Activated naive CD4-positive, alpha-beta T cell (primary cell): ENCODE measurements around the gene CLASP1.
A peak's percentile ranks its signal among the peaks of the same experiment; 100 is the strongest.
"Not testable (repeated sequence)": the region's sequence is repeated elsewhere in the genome, so short reads cannot be mapped to it uniquely, and the experiment has no call there.

Experiments
- DNase-seq, 4 experiments: peaks; one replicate each; lab custom pipeline; 2025; lab: John Stamatoyannopoulos, UW

Gene CLASP1

GRCh38 chr2:121662656-121663055 is 13.4 kb upstream of the CLASP1 start:
- DNase-seq: no peak

- no peak for DNase-seq
Observed at GRCh38 chr2:121659933-121660332, 10.7 kb upstream of the CLASP1 start.

- not testable (repeated sequence) for DNase-seq
Observed at GRCh38 chr2:121658393-121658792, 9.1 kb upstream of the CLASP1 start.

GRCh38 chr2:121653035-121653434 is 3.8 kb upstream of the CLASP1 start:
- no peak for DNase-seq

- DNase-seq: peak in 2 of 4 experiments; percentile 9 to 10
Observed at GRCh38 chr2:121650315-121650930, 1.2 kb upstream of the CLASP1 start.

GRCh38 chr2:121649596-121650314 is 493 bp upstream of the CLASP1 start:
- DNase-seq: peak; percentile 82 to 92 (median 88)

GRCh38 chr2:121648206-121649148 is 785 bp downstream of the CLASP1 start:
- DNase-seq: peak; percentile 15 to 42 (median 28)

- DNase-seq: no peak
Observed at GRCh38 chr2:121647396-121647795, 1.9 kb downstream of the CLASP1 start.

GRCh38 chr2:121644715-121645114 is 4.5 kb downstream of the CLASP1 start:
- no peak for DNase-seq

- no peak for DNase-seq
Observed at GRCh38 chr2:121643877-121644276, 5.4 kb downstream of the CLASP1 start.

GRCh38 chr2:121640380-121641316 is 8.6 kb downstream of the CLASP1 start:
- DNase-seq: no peak

- DNase-seq: not testable (repeated sequence)
Observed at GRCh38 chr2:121639846-121640245, 9.4 kb downstream of the CLASP1 start.

- no peak for DNase-seq
Observed at GRCh38 chr2:121638333-121638732, 10.9 kb downstream of the CLASP1 start.

GRCh38 chr2:121635371-121635770 is 13.9 kb downstream of the CLASP1 start:
- no peak for DNase-seq

- DNase-seq: no peak
Observed at GRCh38 chr2:121634354-121635307, 14.6 kb downstream of the CLASP1 start.

GRCh38 chr2:121633463-121633862 is 15.8 kb downstream of the CLASP1 start:
- DNase-seq: no peak

- no peak for DNase-seq
Observed at GRCh38 chr2:121627525-121628050, 21.7 kb downstream of the CLASP1 start.

- DNase-seq: no peak
Observed at GRCh38 chr2:121626777-121627524, 22.3 kb downstream of the CLASP1 start.

GRCh38 chr2:121625953-121626352 is 23.3 kb downstream of the CLASP1 start:
- DNase-seq: no peak
